ENCODE results near the gene ANKRD40. TPM values are rescaled to one million over a fixed set of nuclear protein-coding genes. Genes with fewer than 3 reads are reported as not detected.
"Not testable (repeated sequence)": the region's sequence is repeated elsewhere in the genome, so short reads cannot be mapped to it uniquely, and the experiment has no call there.

Gene ANKRD40
- total and polyA plus RNA-seq, 12 donors = 14.9 to 46.4 (median 36.1) TPM

DNA sequence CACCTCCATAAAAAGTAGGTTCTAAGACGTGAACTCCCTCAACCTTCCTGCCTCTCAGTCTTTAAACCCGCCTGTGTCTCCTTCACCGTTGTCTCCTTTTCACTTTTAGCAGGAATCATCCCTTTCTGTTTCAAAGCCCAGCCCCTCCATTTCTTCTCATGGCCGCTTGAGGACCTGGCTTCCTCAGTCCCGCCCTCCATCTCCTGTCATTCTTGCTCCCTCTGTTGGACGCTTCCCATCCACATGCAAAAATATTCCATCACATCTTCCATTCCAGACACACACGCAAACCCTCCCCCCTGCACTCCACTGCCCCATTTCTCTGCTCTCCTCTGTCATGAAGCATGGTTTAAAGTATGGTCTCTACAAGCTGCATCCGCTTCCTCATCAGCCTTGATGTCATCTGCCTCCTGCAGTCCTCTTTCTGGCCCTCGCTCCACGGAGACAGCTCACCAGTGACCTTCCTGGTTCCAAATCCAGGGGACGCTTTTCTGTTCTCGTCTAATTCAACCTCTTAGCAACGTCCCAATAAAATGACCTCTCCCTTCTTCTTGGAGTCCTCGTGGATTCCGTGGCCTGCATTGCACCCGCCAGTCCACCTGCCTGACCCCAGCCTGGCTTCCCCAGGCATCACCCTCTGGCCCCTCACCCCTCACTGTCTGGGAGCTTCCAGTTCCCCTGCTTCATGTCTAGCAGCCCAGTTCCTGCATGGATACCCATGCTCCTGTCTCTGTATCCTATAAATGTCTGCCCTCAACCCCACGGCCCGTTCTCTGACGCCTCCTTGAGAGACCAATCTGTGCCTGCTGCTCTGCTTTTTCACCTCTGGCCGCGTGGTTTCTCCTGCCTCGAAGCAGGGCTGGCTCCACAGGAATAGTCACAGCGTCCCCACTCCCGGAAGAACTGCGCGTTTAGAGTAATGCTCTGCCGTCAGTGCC lies 26.2 kb downstream of the ANKRD40 start:
- no peaks in the 10 kb centered on the region for H3K27me3 ChIP-seq
- TF ChIP-seq POLR2A (IDR thresholded peaks at IDR 0.05) = peak in 1 of 2 donors; percentile 40
- TF ChIP-seq, protein P1, sequence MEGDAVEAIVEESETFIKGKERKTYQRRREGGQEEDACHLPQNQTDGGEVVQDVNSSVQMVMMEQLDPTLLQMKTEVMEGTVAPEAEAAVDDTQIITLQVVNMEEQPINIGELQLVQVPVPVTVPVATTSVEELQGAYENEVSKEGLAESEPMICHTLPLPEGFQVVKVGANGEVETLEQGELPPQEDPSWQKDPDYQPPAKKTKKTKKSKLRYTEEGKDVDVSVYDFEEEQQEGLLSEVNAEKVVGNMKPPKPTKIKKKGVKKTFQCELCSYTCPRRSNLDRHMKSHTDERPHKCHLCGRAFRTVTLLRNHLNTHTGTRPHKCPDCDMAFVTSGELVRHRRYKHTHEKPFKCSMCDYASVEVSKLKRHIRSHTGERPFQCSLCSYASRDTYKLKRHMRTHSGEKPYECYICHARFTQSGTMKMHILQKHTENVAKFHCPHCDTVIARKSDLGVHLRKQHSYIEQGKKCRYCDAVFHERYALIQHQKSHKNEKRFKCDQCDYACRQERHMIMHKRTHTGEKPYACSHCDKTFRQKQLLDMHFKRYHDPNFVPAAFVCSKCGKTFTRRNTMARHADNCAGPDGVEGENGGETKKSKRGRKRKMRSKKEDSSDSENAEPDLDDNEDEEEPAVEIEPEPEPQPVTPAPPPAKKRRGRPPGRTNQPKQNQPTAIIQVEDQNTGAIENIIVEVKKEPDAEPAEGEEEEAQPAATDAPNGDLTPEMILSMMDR (IDR thresholded peaks at IDR 0.05) = peak in 5 of 6 experiments; percentile 51 to 79 (median 70)
- no peaks in the 10 kb centered on the region for H3K9me3 ChIP-seq (replicated peaks in 1 of 3)
- H3K27ac ChIP-seq = peak overlapping the region; percentile 36 to 87 (median 76)
- peaks cover 0 to 3% of the 10 kb centered on the region in 2 donors for H3K36me3 ChIP-seq (replicated peaks in 1 of 2)
- DNase-seq = peak in 6 of 7 donors; percentile 75 to 83 (median 76)
- WGBS, 4 donors = 44 to 51% (median 48%) methylated on average over 27 of the region's 27 CpGs
- peaks cover 19 to 32% of the 10 kb centered on the region in 2 donors for H3K4me1 ChIP-seq (replicated peaks in 1 of 2)
- no peak overlapping the region for H3K4me3 ChIP-seq
- intact Hi-C loops (cut with DNase I) = loop anchor here in 1 of 2 donors (5.0 kb wide), 1 partner anchor 49 kb away; the partner anchor contains the start of gene ABCC3

DNA sequence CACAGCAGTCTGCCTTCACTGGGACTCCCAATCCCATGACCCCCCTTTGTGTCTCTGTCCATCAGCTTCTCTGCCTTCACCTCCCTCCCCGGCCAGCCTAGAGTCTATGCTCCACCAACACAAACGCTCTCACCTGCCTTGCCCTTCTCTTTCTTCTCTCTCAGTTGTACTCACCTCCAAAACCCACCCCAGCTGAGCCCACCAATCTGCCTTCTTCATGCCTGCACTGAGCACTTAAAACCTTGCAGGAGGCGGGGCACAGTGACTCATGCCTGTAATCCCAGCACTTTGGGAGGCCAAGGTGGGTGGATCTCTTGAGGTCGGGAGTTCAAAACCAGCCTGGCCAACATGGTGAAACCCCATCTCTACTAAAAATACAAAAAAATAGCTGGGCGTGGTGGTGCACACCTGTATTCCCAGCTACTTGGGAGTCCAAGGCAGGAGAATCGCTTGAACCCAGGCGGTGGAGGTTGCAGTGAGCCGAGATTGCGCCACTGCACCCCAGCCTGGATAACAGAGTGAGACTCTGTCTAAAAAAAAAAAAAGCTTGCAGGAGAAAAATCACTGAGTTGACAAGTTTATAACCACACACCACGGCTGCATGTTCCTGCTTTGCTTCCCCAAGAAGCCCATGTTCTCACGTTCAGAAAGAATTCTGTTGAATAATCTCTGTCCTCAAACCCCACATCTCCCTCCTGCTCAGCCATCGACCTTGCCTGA lies 27.0 kb downstream of the ANKRD40 start:
- Histone ChIP-seq H3K27ac (peak overlapping the region; percentile 36 to 87 (median 76)), H3K4me1 (replicated peaks in 1 of 2) (peaks cover 12 to 25% of the 10 kb centered on the region in 2 donors)
- intact Hi-C loops (cut with DNase I) = loop anchor here in 1 of 2 donors (5.0 kb wide), 1 partner anchor 48 kb away; the partner anchor contains the start of gene ABCC3
- not testable (repeated sequence) for H3K9me3 ChIP-seq (replicated peaks in 1 of 3); H3K27me3 ChIP-seq; H3K4me3 ChIP-seq; H3K36me3 ChIP-seq (replicated peaks in 1 of 2)
- peak in 2 of 7 donors; percentile 20 to 23 for DNase-seq
- WGBS, 4 donors = 58 to 66% (median 62%) methylated on average over 10 to 12 of the region's 12 CpGs

DNA sequence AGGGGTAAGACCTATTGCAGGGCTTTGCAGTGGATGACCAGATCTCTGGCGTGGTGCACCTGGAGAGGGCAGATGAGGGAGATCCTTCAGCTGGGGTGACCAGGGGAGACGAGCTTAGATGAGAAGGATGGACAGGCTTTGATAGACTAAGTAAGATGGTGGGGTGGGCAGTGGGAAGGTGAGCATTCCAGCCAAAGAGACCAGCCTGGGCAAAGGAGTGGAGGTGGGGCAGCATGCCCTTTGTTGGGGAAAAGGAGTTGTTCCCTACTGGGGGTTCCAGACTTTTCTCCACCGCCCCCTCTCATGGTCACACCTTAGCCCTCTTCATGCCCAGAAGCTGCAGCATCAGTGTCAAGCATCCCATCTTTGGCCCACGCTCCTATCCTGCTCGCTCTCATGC lies 27.6 kb downstream of the ANKRD40 start:
- intact Hi-C loops (cut with DNase I) = loop anchor here in 1 of 2 donors (5.0 kb wide), 1 partner anchor 48 kb away; the partner anchor contains the start of gene ABCC3
- H3K4me3 ChIP-seq = no peak overlapping the region
- peaks cover 12 to 24% of the 10 kb centered on the region in 2 donors for H3K4me1 ChIP-seq (replicated peaks in 1 of 2)
- H3K27me3 ChIP-seq = no peaks in the 10 kb centered on the region
- H3K27ac ChIP-seq = no peak overlapping the region
- peak in 2 of 7 donors; percentile 10 to 13 for DNase-seq
- H3K36me3 ChIP-seq (replicated peaks in 1 of 2) = peaks cover 0 to 3% of the 10 kb centered on the region in 2 donors
- WGBS, 4 donors = 93 to 99% (median 97%) methylated on average over 5 of the region's 5 CpGs
- TF ChIP-seq POLR2A (IDR thresholded peaks at IDR 0.05) = no peak
- TF ChIP-seq, protein P1 (IDR thresholded peaks at IDR 0.05) = no peak
- no peaks in the 10 kb centered on the region for H3K9me3 ChIP-seq (replicated peaks in 1 of 3)

DNA sequence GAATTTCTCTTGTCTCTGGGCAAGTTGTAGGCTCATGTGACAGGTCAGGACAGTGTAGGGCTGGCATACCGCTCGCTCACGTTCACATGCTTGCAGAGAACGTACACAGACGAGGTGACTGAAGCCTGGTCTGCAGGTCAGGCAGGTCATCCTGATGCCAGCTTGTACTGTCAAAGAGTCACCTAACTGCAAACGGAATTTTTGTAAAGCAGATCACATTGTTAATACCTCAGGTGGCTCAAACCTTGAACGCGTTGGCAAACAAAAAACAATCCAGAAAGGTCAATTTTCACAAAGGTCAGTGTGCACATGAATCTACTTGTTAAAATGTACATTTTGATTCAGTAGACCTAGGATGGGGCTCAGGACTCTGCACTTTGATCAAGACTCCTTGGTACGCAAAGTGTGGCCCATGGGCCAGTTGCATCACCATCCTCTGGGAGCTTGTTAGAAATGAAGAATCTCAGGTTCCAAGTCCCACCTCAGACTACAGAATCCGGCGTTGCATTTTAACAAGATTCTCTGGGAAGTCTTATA lies 28.6 kb downstream of the ANKRD40 start:
- Histone ChIP-seq H3K36me3 (replicated peaks in 1 of 2) (peaks cover 0 to 3% of the 10 kb centered on the region in 2 donors), H3K27me3 (no peaks in the 10 kb centered on the region), H3K4me1 (replicated peaks in 1 of 2) (peaks cover 12 to 24% of the 10 kb centered on the region in 2 donors), H3K4me3 (no peak overlapping the region), H3K9me3 (replicated peaks in 1 of 3) (no peaks in the 10 kb centered on the region), H3K27ac (no peak overlapping the region)
- DNase-seq = peak in 1 of 7 donors; percentile 5
- whole genome bisulfite sequencing, 4 donors = 92 to 95% (median 94%) methylated on average over 11 of the region's 11 CpGs
- intact Hi-C loops (cut with DNase I) = loop anchor here in 1 of 2 donors (5.0 kb wide), 1 partner anchor 47 kb away; the partner anchor contains the start of gene ABCC3
- TF ChIP-seq POLR2A (IDR thresholded peaks at IDR 0.05) = no peak
- TF ChIP-seq, protein P1 (IDR thresholded peaks at IDR 0.05) = no peak
